Daoy (cell line): Measurements from ENCODE around the gene PIM3. TPM values are rescaled to one million over a fixed set of nuclear protein-coding genes. Genes with fewer than 3 reads are reported as not detected.

ENCODE experiments used
- DNase-seq: peaks from one replicate; pipeline ENCODE4 v3.0.0-alpha.2; 2015; ENCODE audit warnings: low read depth
- total RNA-seq: library from RNA; depleted of rRNA; stranded (reverse); fragments of >200 nt; shearing (Covaris generic); gene quantifications from 2 replicates; pipeline ENCODE4 v1.2.3, GENCODE V29; 2014

The PIM3 gene
- total RNA-seq, 1 experiment from 2014 or later = 73.1 TPM

DNA sequence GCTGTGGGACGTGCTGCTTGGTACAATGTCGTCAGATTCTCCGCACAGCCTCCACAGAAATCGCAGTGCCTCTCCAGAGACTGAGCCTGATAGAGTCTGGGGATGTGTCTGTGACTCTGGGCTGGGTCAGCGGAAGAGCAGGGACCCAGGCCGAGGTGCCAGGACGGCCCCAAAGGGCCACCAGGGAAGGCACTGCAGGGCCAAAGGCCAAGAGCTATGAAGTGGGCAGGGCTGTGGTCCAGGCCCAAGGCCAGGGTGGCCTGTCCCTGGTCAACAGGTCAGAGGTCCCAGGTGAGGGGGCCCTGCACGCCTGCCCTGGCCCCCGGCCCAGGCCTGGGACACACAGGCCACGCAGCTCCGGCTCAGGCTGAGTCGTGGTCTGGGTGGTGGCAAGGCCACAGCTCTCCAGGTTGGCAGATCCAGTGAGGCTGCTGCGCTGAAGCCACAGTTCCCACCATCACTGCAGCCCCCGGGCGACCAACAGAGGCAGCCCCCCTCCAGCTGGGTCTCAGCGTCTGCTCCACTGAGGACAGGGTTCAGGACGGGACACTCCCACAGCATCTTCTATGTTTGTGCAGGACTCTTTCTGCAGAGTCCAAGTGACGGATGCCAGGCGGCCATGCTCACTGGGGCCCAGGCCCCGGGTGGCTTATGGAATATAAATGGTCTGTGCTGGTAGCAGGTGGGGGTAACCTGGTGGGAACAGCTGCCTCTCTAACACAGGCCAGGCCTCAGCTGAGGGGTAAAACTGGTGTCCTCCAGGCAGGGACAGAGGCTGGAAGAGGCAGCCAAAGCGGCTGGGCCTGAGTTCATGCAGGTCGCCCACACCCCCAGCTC lies 4.8 kb upstream of the PIM3 start:
- DNase-seq = no peak

DNA sequence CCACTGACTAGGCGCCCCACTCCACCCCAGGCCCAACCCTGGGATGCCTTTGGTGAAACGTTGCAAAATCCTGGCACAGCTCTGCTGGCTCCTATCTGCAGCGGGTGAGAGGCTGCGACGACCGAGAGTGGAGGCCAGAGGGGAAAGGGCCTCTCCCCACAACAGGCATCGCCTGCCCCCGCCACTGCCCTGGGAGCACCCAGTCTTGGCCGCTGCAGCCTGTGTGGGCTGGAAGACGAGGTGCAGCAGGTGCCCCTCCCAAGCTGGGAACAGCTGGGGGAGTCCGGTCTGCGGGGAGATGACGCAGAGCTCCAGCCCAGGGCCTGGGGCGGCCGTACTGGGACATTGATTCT lies 4.2 kb upstream of the PIM3 start:
- DNase-seq = no peak

DNA sequence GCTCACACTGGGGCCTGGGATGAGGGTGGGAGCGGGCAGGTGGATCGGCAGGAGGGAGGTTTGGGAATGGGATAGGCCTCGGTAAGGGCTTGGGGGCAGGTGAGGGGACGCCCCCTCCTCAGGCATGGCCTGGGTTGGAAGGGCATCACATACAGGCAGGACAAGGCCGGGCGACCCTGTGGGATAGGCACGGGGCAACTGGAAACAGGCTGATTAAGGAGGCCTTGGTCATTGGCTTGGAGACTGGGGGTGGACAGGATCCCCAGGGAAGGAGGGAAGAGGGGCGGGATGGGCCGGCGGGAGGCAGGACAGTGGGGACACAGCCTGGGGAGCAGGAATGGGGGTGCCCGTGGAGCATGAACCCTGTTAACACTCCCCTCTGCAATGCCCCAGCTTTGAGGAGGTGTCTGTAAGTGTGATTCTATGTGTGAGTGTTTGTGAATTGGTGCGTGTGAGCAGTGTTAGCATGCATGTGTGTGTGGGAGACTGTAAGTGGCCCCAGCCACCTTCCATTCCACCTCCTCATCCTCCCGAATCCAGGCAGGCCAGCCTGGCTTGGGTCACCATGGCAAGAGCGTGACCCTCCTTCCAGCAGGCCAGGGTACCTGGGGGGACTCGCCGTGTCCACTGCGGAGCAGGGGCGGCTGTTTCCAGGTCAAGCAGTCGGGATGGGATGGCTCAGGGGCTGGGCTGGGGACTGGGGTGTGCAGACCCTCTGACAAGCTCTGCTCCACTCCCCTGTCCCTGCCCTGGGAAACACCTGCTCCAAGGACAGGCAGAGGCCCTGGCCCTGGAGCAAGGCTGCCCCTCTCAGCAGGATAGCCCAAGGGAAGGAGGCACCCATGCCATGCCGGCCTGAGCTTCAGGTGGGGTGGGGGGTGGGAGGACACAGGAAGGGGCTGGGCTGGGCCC lies 3.4 kb upstream of the PIM3 start:
- DNase-seq = no peak

DNA sequence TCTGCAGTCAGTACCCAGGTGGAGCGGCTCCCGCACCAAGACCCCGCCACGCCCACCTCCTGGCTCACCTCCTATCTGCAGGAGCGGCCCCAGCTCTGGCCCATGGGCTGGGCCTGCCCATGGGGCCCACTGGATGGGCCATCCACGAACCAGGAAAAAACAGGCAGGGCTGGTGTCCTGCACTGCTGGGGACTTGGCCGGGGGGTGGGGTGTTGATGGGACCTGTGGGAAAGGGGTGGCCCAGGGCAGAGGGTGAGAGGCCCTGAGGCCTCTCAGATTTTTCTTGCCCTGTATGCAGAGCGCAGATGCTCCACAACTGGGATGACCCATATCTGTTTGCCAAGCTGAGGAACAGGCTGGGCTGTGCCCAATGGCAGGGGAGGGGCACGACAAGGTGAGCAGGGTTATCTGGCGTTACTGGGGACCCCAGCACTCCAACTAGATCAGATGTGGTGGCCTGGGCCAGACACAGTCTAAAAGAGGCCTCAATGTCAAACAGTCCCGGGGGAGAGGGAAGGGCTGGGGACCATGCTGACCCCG lies 2.7 kb upstream of the PIM3 start:
- no peak for DNase-seq

DNA sequence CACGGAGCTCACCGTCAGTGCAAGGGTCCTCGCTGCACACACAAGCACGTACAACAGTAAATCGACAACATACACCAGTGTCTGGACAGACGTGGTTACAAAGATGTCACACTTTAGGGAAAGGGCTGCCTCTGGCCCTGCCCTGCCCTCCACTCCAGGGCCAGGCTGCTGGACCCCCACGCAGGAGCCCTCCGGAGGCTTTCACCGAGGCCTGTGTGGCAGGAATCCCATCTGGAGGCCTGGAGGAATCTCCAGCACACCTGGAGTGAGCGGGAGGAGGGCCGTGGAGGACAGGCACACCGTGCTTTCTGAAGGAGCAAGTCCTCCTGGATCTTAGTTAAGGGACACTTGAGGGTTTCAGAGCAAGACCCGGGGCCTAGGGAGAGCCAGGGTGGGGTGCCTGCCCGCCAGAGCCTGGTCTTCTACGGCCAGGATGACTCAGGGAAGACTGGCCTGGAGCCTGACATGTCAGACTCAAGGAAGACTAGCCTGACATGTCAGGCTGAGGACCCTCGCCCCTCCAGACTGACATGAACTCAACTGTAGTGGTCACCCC lies 2.1 kb upstream of the PIM3 start:
- no peak for DNase-seq

DNA sequence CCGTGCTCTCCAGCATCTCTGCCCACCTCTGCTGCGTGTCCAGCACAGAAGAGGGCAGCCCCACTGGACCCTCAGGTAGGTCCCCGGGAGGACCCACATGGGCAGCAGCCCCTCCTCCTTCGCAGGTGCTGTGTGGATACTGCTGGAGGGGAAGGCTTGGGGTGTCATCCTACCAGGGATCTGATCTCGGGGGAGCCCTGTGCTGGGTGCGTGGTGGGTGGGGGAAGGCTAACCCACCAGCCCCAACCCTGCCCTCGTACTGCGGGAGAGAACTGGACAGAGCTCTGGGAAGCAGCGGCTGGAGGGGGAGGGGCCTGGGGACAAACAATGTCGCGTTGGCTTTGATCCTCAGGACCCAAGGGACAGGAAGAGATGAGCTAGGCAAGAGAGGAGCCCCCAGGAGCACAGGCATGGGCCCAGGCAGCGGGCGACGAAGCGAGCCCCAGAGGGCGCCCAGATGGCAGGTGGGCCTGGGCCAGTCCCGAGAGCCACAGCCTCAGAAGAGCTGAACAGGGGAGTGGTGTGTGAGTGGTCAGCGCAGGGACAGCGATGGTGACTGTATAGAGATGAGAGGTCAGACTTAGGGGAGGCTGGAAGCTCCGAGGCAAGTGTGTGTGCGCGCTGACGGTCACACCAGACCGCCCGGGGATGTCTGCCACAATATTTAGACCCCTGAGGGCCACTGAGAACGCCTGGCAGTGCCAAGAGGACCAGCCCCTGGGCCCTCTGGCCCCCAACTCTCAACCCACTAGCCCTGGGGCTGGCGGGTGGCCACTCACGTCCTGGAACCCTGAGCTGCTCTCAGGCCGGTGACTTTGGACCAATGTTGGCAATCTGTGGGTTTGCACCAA lies 1.4 kb upstream of the PIM3 start:
- DNase-seq = no peak

DNA sequence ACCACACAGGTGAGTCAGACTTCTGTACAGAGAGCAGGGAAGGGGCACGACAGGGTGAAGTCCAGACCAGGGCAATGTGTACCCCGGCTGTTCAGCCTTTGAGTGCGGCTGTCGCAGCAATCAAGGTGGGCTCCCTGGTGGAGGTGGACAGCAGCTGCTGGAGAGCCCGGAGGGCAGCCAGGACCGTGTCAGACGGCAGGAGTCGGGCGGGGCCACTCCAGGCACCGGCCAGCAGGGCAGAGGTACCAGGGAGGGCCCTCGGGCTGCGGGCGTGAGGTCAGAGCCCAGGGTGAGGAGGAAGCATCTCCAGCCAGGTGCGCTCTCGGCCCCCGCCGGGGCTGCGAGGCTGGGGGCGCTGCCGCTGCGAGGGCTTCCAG lies 802 bp upstream of the PIM3 start:
- DNase-seq = peak; percentile 62

DNA sequence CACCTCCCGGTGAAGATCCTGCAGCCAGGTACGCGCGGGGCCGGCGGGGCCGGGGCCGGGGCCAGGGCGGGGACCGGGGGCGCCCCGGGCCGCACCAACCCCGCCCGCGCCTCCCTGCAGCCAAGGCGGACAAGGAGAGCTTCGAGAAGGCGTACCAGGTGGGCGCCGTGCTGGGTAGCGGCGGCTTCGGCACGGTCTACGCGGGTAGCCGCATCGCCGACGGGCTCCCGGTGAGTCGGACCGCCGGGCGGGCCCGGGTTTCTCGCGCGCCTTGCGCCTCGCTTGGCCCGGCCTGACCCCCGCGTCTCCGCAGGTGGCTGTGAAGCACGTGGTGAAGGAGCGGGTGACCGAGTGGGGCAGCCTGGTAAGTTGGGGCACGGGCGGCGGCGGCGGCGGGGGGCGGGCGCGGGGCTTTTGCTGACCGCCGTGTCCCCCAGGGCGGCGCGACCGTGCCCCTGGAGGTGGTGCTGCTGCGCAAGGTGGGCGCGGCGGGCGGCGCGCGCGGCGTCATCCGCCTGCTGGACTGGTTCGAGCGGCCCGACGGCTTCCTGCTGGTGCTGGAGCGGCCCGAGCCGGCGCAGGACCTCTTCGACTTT lies 531 bp downstream of the PIM3 start:
- peak; percentile 72 for DNase-seq

DNA sequence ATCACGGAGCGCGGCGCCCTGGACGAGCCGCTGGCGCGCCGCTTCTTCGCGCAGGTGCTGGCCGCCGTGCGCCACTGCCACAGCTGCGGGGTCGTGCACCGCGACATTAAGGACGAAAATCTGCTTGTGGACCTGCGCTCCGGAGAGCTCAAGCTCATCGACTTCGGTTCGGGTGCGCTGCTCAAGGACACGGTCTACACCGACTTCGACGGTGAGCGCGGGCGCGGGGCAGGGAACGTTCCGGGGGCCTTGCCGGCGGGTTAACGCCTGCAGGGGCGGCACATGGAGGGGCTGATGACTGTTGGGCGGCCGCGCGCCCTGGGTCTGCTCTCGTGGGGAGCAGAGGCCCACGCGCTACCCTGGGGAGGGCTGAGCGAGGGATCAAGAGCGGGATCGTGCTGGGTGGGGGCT lies 1.0 kb downstream of the PIM3 start:
- no peak for DNase-seq

DNA sequence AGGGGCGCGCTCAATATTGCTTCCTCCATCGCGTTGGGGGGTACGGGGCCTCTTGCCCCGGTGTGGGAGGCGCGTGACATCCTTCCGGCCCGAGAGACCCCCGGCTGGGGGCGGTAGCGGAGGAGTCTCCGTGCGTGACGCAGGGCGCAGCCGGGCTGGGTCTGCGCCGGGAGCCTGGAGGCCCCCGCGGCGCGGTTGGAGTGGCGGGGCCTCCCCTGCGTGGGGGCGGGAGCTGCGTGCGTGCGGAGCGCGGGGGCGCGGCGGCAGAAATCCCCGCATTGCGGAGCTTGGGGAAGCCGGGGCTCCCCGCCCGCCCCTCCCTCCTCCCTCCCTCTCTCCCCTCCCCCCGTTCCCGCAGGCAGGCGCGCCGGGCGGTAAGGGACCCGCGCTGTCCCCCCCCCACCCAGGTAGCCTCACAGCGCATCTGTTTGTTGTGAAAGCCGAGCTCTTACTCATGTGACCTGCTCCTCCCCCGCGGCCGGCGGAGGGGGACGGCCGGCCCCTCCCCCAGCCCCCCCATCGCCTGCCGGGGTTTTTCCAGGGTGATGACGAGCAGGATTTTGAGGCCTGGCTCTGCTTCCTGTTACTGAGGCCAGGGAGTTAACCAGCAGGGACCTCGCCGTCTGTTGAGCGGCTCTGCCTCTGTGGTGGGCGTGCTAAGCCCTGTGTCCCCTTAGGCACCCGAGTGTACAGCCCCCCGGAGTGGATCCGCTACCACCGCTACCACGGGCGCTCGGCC lies 1.6 kb downstream of the PIM3 start:
- peak; percentile 93 for DNase-seq

DNA sequence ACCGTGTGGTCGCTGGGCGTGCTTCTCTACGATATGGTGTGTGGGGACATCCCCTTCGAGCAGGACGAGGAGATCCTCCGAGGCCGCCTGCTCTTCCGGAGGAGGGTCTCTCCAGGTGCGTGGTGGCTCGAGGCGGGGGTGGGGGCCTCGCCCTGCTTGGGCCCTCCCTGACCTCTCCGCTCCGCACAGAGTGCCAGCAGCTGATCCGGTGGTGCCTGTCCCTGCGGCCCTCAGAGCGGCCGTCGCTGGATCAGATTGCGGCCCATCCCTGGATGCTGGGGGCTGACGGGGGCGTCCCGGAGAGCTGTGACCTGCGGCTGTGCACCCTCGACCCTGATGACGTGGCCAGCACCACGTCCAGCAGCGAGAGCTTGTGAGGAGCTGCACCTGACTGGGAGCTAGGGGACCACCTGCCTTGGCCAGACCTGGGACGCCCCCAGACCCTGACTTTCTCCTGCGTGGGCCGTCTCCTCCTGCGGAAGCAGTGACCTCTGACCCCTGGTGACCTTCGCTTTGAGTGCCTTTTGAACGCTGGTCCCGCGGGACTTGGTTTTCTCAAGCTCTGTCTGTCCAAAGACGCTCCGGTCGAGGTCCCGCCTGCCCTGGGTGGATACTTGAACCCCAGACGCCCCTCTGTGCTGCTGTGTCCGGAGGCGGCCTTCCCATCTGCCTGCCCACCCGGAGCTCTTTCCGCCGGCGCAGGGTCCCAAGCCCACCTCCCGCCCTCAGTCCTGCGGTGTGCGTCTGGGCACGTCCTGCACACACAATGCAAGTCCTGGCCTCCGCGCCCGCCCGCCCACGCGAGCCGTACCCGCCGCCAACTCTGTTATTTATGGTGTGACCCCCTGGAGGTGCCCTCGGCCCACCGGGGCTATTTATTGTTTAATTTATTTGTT lies 2.4 kb downstream of the PIM3 start:
- no peak for DNase-seq

DNA sequence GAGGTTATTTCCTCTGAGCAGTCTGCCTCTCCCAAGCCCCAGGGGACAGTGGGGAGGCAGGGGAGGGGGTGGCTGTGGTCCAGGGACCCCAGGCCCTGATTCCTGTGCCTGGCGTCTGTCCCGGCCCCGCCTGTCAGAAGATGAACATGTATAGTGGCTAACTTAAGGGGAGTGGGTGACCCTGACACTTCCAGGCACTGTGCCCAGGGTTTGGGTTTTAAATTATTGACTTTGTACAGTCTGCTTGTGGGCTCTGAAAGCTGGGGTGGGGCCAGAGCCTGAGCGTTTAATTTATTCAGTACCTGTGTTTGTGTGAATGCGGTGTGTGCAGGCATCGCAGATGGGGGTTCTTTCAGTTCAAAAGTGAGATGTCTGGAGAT lies 3.1 kb downstream of the PIM3 start:
- no peak for DNase-seq

DNA sequence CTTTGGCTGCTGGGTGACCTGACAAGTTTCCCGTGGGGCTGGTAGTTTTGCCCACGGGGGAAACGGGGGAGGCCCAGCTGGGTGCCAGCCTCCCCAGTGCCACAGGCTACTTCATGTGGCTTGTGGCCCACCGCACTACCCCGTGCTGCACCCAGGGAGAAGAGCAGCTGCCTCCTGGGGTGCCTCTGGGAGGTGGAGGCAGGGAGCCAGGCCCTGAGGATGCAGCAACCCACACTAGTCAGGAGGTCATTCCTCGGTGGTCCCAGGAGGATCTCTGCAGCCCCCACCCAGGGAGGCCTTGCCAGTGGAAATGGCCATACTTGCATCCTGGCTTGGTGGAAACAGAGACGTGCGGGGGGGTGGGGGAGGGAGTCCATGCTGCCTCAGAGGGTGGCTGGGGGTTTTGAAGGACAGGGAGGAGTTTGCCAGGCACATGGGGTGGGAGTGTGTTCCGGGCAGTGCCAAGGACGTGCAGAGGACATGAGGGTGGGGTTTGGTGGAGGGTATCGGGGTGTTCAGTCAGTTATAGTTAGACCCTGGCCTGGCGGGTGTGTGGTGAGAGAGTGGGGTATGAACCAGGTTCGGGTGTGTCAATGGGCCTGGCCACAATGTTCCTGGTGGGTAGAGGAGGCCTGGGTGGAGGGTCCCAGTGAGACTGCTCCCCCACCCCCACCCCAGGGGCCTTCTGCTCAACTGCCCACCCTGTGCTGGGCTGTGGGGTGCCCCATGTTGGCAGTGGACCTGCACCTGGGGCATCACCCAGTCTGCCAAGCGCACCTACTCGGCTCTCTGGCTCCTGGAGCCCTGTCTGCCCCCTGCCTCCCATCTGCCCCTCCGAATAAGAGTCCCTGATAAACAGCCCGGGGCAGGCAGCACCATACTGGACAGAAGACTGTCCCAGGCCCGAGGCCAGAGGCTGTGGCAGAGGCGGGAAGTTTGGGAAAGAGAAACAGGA lies 3.8 kb downstream of the PIM3 start:
- peak; percentile 4 for DNase-seq

DNA sequence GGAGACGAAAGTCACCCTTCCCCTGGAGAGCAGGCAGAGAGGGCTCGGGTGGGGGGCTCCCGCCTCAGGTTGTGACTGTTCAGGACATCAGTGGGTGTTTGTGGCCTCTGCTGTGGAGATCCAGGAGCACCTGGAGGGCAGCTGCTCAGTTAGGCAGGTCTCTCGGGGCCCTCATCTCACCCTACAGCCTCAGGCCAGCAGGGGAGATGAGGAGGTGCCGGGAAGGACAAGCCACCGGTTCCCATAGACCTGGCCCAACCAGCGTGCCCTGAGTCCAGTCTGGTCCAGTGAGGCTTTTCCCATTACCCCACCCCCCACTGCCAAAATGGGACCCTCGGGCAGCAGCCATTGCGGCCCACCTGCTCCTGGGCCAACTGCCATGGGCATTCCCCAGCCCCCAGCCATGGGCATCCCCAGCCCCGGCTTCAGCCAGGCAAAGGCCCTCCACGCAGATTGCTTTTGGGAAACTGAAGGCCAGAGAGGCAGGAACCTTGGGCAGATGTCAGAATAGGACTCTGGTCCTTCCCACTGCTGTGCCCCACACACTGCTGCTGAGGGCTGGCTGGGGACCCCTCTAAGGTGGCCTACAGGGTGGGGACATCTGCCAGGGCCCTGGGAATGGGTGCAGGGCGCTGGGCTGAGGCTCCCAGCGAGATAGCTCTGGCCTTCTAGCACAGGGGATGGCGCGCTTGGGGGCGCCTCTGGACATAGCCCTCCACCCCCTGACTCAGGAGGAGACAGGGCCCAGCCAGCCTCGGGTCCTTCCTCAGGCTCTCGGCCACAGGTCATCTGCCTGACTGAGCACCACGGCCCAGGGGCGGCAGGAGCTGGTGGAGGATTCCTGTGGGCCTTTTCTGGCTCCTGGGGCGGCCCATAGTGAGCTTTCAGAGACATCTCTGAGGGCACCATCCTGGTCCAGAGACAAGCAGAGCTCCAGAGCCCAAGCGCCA lies 4.8 kb downstream of the PIM3 start:
- peak; percentile 4 for DNase-seq

DNA sequence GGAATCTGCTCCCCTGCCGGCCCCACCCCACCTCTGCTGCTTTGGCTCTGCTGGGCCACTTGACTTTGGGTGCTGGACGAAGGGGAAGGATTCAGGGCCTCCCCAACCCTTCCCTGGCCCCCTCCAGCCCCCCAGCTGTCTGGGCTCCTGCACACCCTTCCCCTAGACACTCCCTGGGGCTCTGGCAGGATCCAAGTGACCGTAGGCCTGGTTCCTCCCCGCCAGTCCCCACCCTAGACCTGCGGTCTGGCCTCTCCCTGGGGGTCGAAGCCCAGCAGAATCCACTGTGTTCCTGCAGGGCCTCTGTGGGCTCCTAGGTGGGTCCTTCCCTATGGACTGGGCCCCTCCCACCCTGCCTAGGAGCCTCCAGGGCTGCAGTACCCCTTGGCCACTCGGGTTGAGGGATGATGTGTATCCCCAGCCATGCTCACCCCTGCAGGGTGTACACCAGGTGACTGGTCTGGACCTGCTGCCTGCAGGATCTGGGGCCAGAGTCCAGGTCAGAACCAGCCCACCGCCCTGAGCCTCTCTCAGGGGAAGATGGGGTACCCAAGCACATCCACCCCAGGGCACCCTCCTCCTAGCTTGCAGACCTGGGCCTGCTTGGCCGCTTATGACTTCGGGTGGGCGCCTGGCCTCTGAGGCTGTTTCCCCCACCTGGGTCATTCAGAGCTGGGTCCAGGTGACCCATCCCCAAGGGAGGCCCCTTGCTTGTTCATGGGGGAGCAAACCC lies 5.6 kb downstream of the PIM3 start:
- peak; percentile 3 for DNase-seq
